GM19351 (cell line): ENCODE measurements around the gene RYR3.

Experiments
- ATAC-seq: cut with Tn5 transposase; IDR thresholded peaks from one replicate; pipeline ENCODE4 v1.9.1; 2021; ENCODE audit warnings: mild to moderate bottlenecking, moderate library complexity; ENCODE audit not compliant: unreplicated experiment

Gene RYR3

DNA sequence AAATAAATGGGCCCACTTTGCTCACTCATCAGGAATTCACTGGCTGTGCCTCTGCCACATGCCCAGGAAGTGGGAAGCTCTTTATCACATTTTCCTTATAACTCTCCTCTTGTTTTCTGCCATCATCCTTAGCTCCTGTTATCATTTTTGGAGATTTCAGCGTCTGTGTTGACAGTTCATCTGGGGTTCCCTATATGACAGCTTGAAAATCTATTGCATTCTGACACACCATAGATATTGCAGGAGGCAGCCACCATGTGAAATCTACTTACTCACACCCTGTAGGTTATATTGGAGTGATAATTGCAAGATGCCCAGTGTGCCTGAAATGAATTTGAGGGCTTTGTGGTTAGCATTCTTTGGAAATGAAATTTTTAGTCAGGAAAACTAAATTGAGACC is 132.9 kb downstream of the RYR3 start:
- ATAC-seq: no peak

DNA sequence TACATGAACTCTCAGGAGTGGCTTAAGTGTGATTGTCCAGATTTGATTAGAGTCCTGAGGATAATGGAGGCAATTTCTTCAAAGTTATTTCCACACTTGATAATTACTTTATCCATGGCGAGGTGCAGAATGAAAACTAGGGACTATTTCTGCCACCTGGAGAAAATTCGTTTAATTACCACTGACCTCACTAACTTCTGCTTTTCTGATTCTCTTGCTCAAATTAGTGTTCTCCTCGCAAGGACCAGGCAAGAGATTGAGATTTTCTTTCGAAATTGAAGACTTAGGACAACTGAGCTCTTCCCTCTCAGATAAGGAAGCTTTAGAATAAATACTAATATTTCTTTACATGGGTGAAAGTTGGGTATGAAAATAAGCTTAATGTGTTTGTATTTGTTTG is 135.2 kb downstream of the RYR3 start:
- no peak for ATAC-seq

DNA sequence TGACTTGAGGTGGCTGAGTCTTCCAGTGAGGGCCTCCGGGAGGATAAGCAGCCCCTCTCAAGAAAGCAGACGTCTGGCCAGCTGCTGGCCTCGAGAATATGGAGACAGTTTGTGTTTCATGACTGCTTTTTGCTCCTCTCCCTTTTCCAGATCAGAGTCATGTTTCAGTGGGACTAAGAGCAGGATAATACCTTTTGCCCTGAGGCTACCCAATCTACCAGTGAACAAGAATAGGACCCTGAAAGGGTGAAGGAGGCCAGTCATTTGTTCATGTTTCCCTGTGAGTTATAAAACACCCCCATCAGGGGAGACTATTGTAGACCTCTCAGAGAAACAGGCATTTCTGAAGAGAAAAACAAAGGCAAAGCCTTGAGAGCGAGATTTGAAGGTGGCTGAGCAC is 137.4 kb downstream of the RYR3 start:
- no peak for ATAC-seq

DNA sequence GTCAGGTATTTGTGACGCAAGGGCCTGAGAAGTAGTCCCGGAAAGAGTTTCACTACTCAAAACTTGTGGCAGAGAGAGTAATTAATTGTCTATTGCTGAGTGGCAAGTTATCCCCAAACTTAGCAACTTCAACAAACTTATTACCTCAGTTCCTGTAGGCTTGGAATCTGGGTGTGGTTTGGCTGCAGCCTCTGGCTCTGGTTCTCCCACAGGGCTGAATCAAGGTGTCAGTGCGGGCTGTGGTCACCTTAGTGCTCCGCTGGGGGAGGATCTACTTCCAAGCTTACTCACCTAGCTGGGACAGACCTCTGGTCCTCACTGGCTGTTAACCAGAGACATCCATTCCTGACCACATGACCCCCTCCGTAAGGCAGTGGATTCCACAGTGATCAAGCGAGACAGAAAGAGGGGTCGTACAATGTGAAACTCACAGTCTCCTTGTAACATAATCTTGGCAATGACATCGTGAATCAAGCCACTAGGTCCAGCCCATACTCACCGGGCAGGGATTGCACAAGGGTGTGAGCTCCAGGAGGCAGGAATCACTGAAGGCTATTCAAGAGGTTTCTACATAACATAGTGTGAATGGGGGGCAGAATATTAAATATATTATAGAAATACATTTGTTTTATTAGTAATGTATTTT is 138.3 kb downstream of the RYR3 start:
- ATAC-seq: no peak

DNA sequence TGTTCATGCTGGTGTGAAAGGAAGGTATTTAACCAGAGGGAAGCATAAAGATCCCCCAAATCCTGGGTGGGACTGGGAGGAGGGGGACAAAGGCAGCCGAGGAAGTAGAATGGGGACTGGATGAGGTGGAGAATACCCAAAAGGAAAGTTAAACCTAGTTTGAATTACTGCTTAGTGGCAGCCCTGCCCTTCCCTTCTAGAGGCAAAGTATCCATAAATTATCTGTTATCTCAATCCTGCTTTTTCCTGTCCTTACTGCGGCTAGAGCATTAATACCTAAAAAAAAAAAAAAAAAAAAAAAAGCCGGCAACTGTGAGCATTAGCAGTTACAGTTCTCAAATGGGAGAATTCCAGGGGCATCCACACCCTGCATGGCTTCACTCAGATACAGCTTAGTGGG is 139.0 kb downstream of the RYR3 start:
- ATAC-seq: no peak

DNA sequence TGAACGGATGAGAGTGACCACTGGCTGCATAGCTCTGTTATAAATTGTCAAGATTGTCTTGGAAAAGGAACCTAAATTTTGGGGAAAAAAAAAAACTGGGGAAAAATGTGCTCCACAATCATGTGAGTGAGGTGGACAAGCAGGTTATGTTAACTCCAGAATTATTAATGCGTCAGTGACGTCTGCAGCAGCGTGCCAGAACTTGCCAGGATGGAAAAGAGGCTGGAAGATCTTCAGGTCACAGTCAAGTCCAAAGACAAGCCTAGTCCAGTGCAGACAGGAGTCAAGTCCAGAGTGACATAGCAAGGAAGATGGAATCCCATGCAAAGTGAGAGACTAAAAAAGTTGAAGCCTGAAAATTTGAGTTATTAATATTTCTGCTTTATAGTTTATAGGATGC is 140.6 kb downstream of the RYR3 start:
- no peak for ATAC-seq

DNA sequence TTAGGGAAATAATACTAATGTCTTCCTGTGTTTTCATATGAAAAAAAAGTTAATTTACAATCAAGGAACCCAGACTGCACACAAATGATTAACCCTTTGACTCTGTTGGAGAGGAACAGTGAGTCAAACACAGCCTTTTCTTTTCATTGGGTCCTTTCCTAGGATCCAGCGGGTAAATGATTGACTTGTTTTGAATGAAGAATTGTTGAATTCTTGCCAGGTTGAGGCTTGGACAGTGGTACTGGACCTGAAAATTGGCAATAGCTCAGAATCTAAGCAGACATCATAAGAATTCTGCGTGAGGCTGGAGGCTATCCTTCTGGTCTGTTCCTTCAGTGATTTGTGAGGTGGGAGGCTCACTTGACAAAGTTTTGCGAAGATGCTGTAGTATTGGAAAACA is 143.0 kb downstream of the RYR3 start:
- no peak for ATAC-seq

DNA sequence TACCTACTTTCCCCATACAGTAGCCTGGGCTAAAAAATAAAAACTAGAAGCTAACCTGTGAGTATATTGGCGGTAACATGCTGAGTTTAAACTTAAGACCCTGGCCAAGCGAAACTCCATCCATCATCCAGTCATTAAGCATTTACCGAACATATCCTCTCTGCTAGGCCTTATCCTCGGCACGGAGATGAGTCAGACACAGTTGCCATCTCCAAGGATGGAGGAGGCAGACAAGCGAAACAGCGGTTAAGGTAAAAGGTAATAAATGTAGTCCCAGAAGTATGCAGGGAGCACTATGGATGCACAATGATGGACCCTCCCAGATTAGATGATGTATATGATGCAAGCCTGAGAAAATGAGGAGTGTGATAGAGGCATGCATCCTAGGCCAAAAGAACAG is 143.6 kb downstream of the RYR3 start:
- no peak for ATAC-seq

DNA sequence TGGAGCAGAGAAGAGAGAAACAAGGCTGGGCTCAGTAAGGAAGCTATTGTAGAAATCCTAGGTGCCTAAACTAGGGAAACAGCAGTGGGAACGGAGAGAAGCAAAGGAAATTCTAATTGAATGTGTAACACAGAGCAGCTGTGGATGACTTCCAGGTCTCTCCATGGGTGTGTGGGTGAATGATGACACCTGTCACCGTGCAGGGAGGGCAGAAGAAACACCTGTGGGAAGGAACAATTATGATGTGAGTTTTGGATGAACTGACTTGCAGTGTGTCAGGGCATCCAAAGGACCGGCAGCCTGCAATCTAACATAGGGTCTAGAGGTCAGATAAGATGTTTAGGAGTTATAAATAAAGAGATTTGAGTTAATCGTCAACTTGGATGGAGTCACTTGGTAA is 144.2 kb downstream of the RYR3 start:
- no peak for ATAC-seq

DNA sequence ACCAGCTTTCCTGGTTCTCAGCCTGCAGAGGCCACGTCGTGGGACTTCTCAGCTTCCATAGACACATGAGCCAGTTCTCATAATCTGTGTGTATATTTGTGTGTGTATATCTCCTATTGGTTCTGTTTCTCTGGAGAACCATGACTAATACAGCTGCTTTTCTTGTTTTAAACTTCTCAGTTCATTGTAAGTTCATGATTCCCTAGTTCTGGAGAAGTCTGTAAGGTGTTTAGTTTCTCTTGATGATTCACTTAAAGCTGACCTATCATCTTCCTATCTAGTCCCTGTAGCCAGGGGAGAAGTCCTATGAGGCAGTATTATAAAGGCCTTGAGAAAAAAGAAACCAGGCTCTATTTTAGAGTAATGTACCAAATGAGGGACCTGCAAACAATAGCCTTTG is 147.7 kb downstream of the RYR3 start:
- no peak for ATAC-seq

DNA sequence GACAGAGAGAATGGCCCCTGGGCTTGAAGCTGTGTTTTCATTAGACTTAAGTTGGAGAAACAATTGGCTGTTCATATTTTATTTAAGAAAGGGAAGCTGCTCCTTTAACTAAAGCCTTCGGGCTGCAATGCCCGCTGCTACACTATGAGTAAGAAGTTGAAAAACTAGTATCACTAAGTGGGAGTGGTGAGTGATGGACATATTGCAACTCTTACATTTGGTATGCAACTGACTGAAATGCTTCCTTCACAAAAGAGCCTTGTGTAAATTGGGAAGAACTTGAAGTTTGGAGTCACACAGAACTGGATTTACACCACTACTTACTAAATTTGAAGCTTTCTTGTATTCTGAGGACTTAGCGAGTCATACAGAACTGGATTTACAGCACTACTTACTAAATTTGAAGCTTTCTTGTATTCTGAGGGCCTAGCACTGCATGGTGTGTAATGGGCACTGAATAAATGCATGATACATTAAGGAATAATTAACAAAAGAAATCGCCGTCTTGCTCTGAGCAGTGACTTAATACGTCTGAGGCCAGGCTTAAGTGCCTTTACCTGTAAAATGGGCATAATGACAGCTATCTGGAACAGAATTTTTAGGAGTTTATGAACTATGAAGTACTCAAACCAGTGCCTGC is 149.5 kb downstream of the RYR3 start:
- ATAC-seq: no peak

DNA sequence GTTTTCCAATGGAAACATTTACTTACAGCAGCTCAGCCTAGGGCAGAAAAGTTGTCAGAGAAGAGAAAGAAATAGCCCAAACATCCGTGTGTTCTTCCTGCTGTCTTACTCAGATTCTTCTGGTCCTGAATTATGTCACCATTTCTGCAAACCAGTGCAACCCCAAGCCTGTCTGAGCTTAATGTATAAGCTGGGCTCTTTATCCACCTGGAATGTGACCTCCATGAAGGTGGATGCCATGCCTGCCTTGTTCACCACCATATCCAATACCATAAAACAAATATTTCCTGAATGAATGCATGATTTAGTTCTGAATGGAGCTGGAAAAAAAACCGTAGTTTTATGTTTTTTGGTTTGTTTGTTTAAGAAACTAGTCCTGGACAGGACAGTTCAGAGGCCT is 150.9 kb downstream of the RYR3 start:
- no peak for ATAC-seq

DNA sequence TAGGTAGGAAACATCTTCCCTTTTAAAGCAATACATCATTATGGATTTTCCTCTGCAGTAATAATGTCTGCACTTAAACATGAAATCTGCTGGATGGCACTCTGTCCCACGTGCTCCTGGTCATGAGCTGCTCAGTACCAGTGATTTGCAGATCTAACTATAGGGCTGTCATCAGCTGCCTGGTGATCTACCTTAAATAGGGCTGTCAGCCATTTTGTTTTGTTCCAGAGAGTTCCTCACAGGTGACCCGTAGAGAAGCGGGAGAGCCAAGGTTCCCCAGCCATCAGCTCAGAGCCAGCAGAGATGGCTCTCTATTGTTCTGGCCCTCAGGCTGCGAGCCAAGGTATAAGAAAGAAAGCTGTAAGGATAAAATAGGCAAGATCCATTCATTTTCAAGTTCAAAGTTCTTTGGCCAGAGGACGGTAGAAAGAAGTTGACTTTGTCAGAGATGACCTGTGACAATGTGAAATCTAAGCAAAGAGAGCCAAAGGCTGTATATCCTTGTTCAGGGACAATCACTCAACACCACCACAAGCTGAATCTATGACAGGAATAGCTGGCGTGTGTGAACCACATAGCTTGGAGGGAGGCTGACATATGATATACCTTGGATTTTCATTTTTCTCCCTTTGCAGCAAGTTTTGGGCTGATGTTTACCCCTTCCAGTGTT is 156.5 kb downstream of the RYR3 start:
- ATAC-seq: no peak

DNA sequence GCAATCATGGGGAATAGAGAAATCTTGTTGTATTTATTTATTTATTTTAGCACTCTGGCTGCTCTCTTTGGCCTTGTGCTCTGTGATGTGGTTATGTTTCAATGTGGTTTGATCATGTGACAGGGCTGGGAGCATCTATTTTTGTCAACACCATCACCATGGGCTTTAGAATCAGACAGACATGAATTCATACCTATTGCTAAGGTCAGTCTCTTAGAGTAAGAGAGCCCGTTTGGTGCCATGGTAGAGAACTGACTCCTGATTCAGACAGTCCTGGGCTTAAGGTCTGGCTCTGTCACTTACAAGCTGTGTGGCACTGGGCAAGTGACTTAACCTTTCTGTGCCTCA is 157.0 kb downstream of the RYR3 start:
- ATAC-seq: no peak

DNA sequence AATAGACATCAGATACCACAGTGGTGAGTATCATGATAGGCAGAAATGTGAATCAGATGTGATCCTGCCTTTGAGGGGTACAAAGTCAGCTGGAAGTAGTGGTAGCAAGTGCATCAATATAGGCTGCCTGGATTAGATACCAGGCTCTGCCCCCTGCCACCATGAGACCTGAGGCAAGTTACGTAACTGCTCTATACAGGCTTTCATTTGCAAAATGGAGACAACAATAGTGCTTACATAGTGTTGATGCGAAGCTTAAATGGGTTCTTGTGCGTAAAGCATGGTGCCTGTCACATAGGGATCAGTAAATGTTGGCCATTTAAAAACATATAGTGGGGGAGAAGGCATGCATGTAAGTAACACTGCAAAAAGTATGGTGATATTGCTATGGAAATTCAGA is 158.0 kb downstream of the RYR3 start:
- no peak for ATAC-seq

DNA sequence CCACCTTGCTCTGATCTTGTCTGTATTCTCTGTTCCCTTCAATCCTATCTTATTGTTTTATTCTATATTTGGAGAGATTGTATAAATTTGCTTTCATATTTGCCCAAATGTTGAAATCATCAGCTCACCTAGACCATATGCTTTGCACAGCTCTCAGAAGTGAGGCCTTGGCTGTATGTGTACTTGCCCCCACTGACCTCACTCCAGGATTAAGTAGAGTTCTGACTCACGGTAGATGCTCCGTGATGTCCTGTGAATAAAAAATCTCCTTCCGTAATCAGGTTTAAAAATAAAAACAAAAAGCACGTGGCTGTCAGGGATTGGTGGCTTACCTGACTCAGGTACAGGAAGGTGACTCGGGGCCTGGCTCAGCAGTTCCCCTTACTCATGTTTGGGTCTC is 162.2 kb downstream of the RYR3 start:
- no peak for ATAC-seq

DNA sequence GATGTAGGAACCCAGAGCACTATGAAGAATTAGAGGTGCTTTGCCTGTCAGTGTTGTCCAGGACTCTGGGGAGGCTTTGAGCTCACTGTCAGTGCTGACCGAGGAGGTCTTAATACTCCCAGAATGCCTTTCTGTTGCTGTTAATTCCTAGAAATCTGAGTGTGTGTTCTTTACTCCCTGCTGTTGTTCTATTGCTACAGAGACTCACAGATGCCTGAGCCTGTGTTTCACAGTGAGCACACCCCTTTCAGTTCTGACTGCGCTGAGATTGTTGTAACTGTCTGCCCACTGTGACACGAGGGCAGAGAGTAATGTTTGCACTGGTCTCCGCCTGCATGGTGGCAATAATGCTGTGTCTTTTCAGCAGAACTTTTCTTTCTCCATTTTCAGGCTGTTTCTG is 162.9 kb downstream of the RYR3 start:
- ATAC-seq: no peak

DNA sequence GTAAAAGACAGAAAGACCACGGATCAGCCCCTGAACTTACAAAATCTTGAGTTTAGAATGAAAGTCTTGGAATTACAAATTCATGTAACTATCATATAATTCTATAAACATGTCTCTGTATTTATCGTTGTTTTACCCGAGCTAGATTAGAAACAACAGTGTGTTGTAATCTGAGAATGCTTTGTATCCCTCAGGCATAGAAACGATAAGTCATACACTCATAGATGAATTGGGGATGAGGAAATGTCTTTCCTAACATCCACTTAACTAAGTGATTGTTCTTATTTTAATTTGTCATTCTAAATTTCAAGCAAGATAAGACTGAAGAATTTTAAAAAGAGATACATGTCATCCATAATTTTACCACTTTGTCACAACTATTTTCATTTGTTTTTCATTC is 165.3 kb downstream of the RYR3 start:
- ATAC-seq: no peak

DNA sequence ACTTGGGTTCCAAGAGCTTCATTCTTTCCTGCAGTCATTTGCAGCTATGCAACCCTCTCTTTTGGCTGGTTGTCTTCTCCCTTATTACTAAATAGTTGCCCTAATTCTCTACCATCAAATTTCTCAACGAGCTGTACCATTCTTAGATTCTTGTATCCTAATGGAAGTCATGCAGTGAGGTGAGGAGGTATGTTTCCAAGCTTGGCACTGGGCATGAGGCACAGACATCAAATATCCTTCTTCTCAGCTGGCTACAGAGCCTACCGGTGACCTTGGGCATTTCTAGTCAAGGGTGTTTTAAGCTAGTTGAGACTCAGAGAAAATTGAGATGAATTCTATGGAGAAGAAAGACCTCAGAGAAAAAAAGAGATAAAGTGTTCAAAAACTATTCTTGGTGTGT is 166.1 kb downstream of the RYR3 start:
- no peak for ATAC-seq

DNA sequence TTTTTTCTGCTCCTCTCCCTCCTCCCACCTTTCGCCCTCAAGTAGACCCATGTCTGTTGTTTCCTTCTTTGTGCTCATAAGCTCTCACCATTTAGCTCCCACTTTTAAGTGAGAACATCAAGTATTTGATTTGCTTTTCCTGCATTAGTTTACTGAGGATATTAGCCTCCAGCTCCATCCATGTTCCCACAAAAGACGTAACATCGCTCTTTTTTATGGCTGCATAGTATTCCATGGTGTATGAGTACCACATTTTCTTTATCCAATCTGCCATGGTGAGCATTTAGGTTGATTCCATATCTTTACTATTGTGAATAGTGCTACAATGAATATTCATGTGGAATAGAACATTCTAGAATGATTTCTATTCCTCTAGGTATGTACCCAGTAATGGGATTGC is 178.6 kb downstream of the RYR3 start:
- ATAC-seq: no peak

DNA sequence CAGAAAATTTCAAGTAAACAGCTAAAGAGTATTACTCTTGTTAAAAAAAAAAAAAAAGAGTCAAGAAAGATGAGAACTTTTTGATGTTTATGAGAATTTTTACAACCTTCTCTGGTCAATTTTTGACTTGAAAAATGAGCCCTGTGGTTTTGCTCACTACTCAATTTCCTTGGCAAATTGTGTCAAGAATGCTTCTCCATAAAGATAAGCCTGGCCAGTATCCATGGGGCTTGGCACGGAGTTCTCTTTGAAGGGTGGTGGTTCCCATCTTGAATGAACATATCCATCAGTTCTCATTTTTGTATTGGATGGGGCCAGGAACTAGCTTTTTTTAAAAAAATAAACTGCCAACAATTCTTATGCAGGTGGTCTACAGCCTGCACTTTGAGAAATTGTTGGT is 179.9 kb downstream of the RYR3 start:
- no peak for ATAC-seq

DNA sequence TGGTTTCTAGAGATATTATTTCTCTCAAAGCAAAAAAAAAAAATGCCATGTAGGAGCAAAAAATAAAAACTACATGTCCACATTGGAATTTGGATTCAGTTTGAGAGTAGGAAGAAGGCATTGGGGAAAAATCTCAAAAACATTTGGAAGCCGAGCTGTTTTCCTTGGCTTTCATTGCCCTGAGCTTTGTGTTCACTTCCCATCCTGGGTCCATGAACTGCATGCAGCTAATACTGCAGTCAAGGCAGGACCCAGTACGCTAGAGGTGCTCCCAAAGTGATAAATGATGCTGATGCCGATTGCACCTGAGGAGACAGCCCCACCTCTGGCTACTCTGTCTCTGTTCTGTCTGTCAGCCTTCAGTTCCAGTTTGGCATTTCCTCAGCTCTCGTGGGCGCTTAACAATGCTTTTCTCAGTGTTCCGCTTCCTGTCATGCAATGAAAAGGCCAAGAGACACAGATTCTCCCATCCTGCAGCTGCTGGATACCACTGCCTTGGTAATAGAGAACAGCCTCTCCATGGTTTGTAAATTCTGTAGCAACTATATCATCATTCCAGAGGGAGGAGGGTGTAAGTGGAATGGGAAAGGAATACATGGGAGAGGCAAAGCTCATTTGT is 181.8 kb downstream of the RYR3 start:
- ATAC-seq: no peak
